SK-N-SH (cell line): Measurements from ENCODE around the gene FBXO10. TPM values are rescaled to one million over a fixed set of nuclear protein-coding genes. Genes with fewer than 3 reads are reported as not detected.

Source experiments
- CTCF ChIA-PET: fragments of 300-600, 350-600 bp; formaldehyde crosslinking; extraction: SDS; loops from one replicate; lab custom pipeline; 2021; lab: Yijun Ruan, JAX
- POLR2A ChIA-PET: fragments of 350-600 bp; sonication (Branson Sonifier 250); formaldehyde crosslinking; extraction: SDS; loops from one replicate; lab custom pipeline; 2020; ENCODE audit warnings: antibody characterized with exemption, inconsistent platforms; lab: Yijun Ruan, JAX
- DNase-seq: peaks from one replicate; pipeline ENCODE4 v3.0.0; 2012
- H2AFZ ChIP-seq: fragments of 200-600 bp; sonication (generic); 2 replicates; pipeline ENCODE4 v1.8.1; 2016; ENCODE audit warnings: antibody characterized with exemption, mild to moderate bottlenecking, low read depth
- H3F3A ChIP-seq: fragments of 200-600 bp; sonication (generic); replicated peaks from 2 replicates; pipeline ENCODE3; 2016; ENCODE audit warnings: antibody characterized with exemption, mild to moderate bottlenecking; ENCODE audit not compliant: insufficient read depth
- H3K27ac ChIP-seq, 2 experiments: fragments of 200-500 bp in 1 of 2; fragments of 200-600 bp in 1 of 2; sonication (Bioruptor generic) in 1 of 2; sonication (generic), shearing (Covaris generic) in 1 of 2; 2 replicates each; pipeline versions ENCODE4 v1.5.1 to v1.6.1; 2014 to 2016; ENCODE audit warnings: low read depth in 2 of 2, inconsistent platforms in 1 of 2, low read length in 1 of 2, mild to moderate bottlenecking in 1 of 2, mixed read lengths in 1 of 2
- H3K27me3 ChIP-seq: fragments of 200-600 bp; sonication (generic), shearing (Covaris generic); 2 replicates; pipeline ENCODE4 v1.6.1; 2016; ENCODE audit warnings: mixed run types; ENCODE audit not compliant: insufficient read depth
- H3K36me3 ChIP-seq, 2 experiments: fragments of 200-500 bp in 1 of 2; fragments of 200-600 bp in 1 of 2; sonication (Bioruptor generic) in 1 of 2; sonication (generic) in 1 of 2; replicated peaks in 1 of 2; 2 replicates each; pipeline versions ENCODE3 to v1.5.1; 2014 to 2016; ENCODE audit warnings: low read length in 1 of 2, mild to moderate bottlenecking in 1 of 2; ENCODE audit not compliant: insufficient read depth in 2 of 2, control insufficient read depth in 1 of 2
- H3K4me1 ChIP-seq, 2 experiments: fragments of 200-500 bp in 1 of 2; fragments of 200-600 bp in 1 of 2; sonication (Bioruptor generic) in 1 of 2; sonication (generic), shearing (Covaris generic) in 1 of 2; 2 replicates each; pipeline versions ENCODE4 v1.5.1 to v1.6.1; 2014 to 2016; ENCODE audit warnings: low read depth in 1 of 2, low read length in 1 of 2, mixed run types in 1 of 2; ENCODE audit not compliant: insufficient read depth in 2 of 2, control insufficient read depth in 1 of 2
- H3K4me2 ChIP-seq: fragments of 200-600 bp; sonication (generic), shearing (Covaris generic); 2 replicates; pipeline ENCODE4 v1.6.1; 2017; ENCODE audit warnings: mixed run types
- H3K4me3 ChIP-seq, 2 experiments: fragments of 200-500 bp in 1 of 2; fragments of 200-600 bp in 1 of 2; sonication (Bioruptor generic) in 1 of 2; sonication (generic), shearing (Covaris generic) in 1 of 2; 2 replicates each; pipeline versions ENCODE4 v1.5.1 to v1.8.1; 2014 to 2016; ENCODE audit warnings: low read depth in 2 of 2, inconsistent platforms in 1 of 2, low read length in 1 of 2, mild to moderate bottlenecking in 1 of 2, mixed read lengths in 1 of 2, moderate library complexity in 1 of 2
- H3K79me2 ChIP-seq: fragments of 200-600 bp; sonication (generic); 2 replicates; pipeline ENCODE4 v1.8.1; 2017; ENCODE audit warnings: mild to moderate bottlenecking; ENCODE audit not compliant: insufficient read depth
- H3K9ac ChIP-seq: fragments of 200-600 bp; sonication (generic); 2 replicates; pipeline ENCODE4 v1.6.1; 2017; ENCODE audit warnings: mixed run types
- H3K9me2 ChIP-seq: fragments of 200-600 bp; sonication (generic); 2 replicates; pipeline ENCODE4 v1.6.1; 2017; ENCODE audit warnings: mixed run types
- H3K9me3 ChIP-seq: fragments of 200-600 bp; sonication (generic); 2 replicates; pipeline ENCODE4 v1.6.1; 2017; ENCODE audit warnings: mixed run types, mild to moderate bottlenecking, moderate library complexity
- H4K20me1 ChIP-seq: fragments of 200-600 bp; sonication (generic); 2 replicates; pipeline ENCODE4 v1.6.1; 2017; ENCODE audit warnings: mild to moderate bottlenecking, mixed run types; ENCODE audit not compliant: insufficient read depth
- ELF1 ChIP-seq: IDR thresholded peaks from 2 replicates; pipeline ENCODE4 v1.4.0; 2012
- FOXJ3 ChIP-seq: sonication (generic); formaldehyde crosslinking; IDR thresholded peaks from 2 replicates; pipeline ENCODE4 v1.5.1; 2020; ENCODE audit warnings: mild to moderate bottlenecking, missing genetic modification reagents
- GABPA ChIP-seq: IDR thresholded peaks from 2 replicates; pipeline ENCODE4 v1.4.0; 2012; ENCODE audit warnings: low read depth, mild to moderate bottlenecking
- GATA2 ChIP-seq: sonication (generic); formaldehyde crosslinking; IDR thresholded peaks from 2 replicates; pipeline ENCODE4 v1.5.0; 2020; ENCODE audit warnings: mild to moderate bottlenecking, missing genetic modification reagents
- JUND ChIP-seq: IDR thresholded peaks from 2 replicates; pipeline ENCODE4 v1.4.0; 2012
- MEF2A ChIP-seq: IDR thresholded peaks from 2 replicates; pipeline ENCODE4 v1.4.0; 2012; ENCODE audit warnings: low read depth, borderline replicate concordance
- NFIC ChIP-seq: IDR thresholded peaks from 2 replicates; pipeline ENCODE4 v1.4.0; 2012; ENCODE audit warnings: borderline replicate concordance
- RAD21 ChIP-seq: IDR thresholded peaks from 2 replicates; pipeline ENCODE4 v1.6.1; 2012; ENCODE audit warnings: mild to moderate bottlenecking, low read length
- RCOR1 ChIP-seq: fragments of 150-350 bp; IDR thresholded peaks from 2 replicates; pipeline ENCODE4 v1.6.1; 2017; ENCODE audit warnings: antibody characterized with exemption, low read length
- REST ChIP-seq: IDR thresholded peaks from 2 replicates; pipeline ENCODE4 v1.6.1; 2012; ENCODE audit warnings: mild to moderate bottlenecking, low read depth, low read length, moderate library complexity
- TAF1 ChIP-seq: IDR thresholded peaks from 2 replicates; pipeline ENCODE4 v1.6.1; 2012; ENCODE audit warnings: low read depth, mild to moderate bottlenecking, low read length, moderate library complexity, borderline replicate concordance
- USF2 ChIP-seq: fragments of 150-350 bp; IDR thresholded peaks from 2 replicates; pipeline ENCODE4 v1.6.1; 2017; ENCODE audit warnings: antibody characterized with exemption, low read length, low read depth, borderline replicate concordance
- WGBS: methylation state at CpG from one replicate; pipeline ENCODE4 v1.1.6; 2017; ENCODE audit warnings: low lambda C conversion rate; 5-methylcytosine and 5-hydroxymethylcytosine counted together
- polyA plus RNA-seq, 3 experiments: library from polyadenylated mRNA; depleted of rRNA; stranded (reverse); fragments of >200 nt; gene quantifications; 2 replicates each; pipeline ENCODE4 v1.2.3, GENCODE V29; 2012
- TF ChIP-seq, protein P1 (sequence below): IDR thresholded peaks from 2 replicates; pipeline ENCODE4 v1.4.0; 2012; ENCODE audit warnings: low read depth
- TF ChIP-seq, protein P2 (sequence below): fragments of 200-600 bp; sonication (generic); IDR thresholded peaks from 2 replicates; pipeline ENCODE4 v1.6.1; 2017; ENCODE audit warnings: antibody characterized with exemption, mild to moderate bottlenecking, moderate library complexity
- TF ChIP-seq, protein P3 (sequence below): IDR thresholded peaks from 2 replicates; pipeline ENCODE4 v1.4.0; 2012; ENCODE audit warnings: low read depth, borderline replicate concordance

The FBXO10 gene
- polyA plus RNA-seq, 1 of the 3 experiments (the other 2 are of a cell fraction), result 10.1 TPM

DNA sequence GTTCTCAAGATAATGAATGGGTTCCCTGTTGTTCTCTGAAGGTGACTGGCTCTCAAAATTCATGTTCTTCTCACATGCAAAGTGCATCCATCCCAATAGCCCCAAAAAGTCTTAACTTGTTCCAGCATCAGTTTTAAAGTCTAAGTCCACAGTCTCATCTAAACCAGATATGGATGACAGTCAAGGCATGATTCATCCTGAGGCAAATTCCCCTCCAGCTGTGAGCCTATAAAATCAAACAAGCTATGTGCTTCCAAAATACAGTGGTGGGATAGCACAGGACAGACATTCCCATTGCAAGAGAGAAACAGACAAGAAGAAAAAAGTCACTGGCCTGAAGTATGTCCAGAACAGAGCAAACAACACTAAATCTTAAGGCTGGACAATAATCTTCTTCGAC, 25.4 kb downstream of the FBXO10 start:
- no peak for DNase-seq
- no peaks in the 10 kb centered on the region for H3K9me3 ChIP-seq
- no peak for TF ChIP-seq FOXJ3 (CRISPR knock-in tag)
- TF ChIP-seq MEF2A, result no peak
- TF ChIP-seq, protein P1, sequence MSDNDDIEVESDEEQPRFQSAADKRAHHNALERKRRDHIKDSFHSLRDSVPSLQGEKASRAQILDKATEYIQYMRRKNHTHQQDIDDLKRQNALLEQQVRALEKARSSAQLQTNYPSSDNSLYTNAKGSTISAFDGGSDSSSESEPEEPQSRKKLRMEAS, result no peak
- TF ChIP-seq, protein P2, sequence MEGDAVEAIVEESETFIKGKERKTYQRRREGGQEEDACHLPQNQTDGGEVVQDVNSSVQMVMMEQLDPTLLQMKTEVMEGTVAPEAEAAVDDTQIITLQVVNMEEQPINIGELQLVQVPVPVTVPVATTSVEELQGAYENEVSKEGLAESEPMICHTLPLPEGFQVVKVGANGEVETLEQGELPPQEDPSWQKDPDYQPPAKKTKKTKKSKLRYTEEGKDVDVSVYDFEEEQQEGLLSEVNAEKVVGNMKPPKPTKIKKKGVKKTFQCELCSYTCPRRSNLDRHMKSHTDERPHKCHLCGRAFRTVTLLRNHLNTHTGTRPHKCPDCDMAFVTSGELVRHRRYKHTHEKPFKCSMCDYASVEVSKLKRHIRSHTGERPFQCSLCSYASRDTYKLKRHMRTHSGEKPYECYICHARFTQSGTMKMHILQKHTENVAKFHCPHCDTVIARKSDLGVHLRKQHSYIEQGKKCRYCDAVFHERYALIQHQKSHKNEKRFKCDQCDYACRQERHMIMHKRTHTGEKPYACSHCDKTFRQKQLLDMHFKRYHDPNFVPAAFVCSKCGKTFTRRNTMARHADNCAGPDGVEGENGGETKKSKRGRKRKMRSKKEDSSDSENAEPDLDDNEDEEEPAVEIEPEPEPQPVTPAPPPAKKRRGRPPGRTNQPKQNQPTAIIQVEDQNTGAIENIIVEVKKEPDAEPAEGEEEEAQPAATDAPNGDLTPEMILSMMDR, result no peak
- TF ChIP-seq USF2, result no peak
- TF ChIP-seq ELF1, result no peak
- no peak for TF ChIP-seq RCOR1
- TF ChIP-seq GABPA, result no peak
- no peak for TF ChIP-seq JUND
- TF ChIP-seq TAF1, result no peak
- no peak for TF ChIP-seq REST
- TF ChIP-seq, protein P3, sequence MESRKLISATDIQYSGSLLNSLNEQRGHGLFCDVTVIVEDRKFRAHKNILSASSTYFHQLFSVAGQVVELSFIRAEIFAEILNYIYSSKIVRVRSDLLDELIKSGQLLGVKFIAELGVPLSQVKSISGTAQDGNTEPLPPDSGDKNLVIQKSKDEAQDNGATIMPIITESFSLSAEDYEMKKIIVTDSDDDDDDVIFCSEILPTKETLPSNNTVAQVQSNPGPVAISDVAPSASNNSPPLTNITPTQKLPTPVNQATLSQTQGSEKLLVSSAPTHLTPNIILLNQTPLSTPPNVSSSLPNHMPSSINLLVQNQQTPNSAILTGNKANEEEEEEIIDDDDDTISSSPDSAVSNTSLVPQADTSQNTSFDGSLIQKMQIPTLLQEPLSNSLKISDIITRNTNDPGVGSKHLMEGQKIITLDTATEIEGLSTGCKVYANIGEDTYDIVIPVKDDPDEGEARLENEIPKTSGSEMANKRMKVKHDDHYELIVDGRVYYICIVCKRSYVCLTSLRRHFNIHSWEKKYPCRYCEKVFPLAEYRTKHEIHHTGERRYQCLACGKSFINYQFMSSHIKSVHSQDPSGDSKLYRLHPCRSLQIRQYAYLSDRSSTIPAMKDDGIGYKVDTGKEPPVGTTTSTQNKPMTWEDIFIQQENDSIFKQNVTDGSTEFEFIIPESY, result no peak
- no peak for TF ChIP-seq NFIC
- TF ChIP-seq RAD21, result no peak
- TF ChIP-seq GATA2 (CRISPR knock-in tag), result no peak
- H3F3A ChIP-seq, result no peaks in the 10 kb centered on the region
- H3K4me1 ChIP-seq, result no peaks in the 10 kb centered on the region
- WGBS, result 75% methylated on average over 1 of the region's 1 CpG
- H3K4me2 ChIP-seq, result no peak overlapping the region
- no peak overlapping the region for H3K27ac ChIP-seq
- ChIA-PET CTCF (interaction anchor here (0.8 kb wide), 1 partner anchor 31 kb away, joined by 3 read pairs; no protein-coding TSS in a partner anchor), POLR2A (interaction anchor here (0.5 to 0.6 kb wide), 2 partner anchors 101 to 250 kb away, joined by 3 read pairs; partner anchors contain the start of gene DCAF10)
- H3K79me2 ChIP-seq, result no peaks in the 10 kb centered on the region
- H3K9me2 ChIP-seq, result no peaks in the 10 kb centered on the region
- H4K20me1 ChIP-seq, result no peaks in the 10 kb centered on the region; the same call in 1 of the 2 replicates
- H3K4me3 ChIP-seq, result no peak overlapping the region
- H3K27me3 ChIP-seq, result no peaks in the 10 kb centered on the region
- no peak overlapping the region for H2AFZ ChIP-seq
- H3K9ac ChIP-seq, result no peak overlapping the region
- H3K36me3 ChIP-seq, result no peaks in the 10 kb centered on the region
